Measurements from ENCODE around the gene ADAR.

Gene ADAR

GRCh38 chr1:154550657-154551056 is 57.3 kb downstream of the ADAR start:
- Histone ChIP-seq H3K4me3 (ENCODE audit: low read depth in 1 of 5, low read length in 5 of 5) (no peak overlapping the region), H3K4me1 (ENCODE audit: control insufficient read depth in 5 of 5, insufficient read depth in 5 of 5, low read length in 5 of 5) (peaks cover 0 to 3% (median 0%) of the 10 kb centered on the region in 5 donors), H3K9me3 (ENCODE audit: control insufficient read depth in 5 of 5, low read length in 5 of 5) (no peaks in the 10 kb centered on the region), H3K9ac (ENCODE audit: low read length in 5 of 5) (no peak overlapping the region), H3K27ac (ENCODE audit: low read depth, low read length) (no peak overlapping the region), H3K36me3 (ENCODE audit: control insufficient read depth in 5 of 5, insufficient read depth in 5 of 5, low read length in 5 of 5) (peaks cover 14 to 79% (median 74%) of the 10 kb centered on the region in 5 donors), H3K27me3 (ENCODE audit: control insufficient read depth in 5 of 5, insufficient read depth in 4 of 5, low read length in 5 of 5) (no peaks in the 10 kb centered on the region)

GRCh38 chr1:154550070-154550469 is 57.9 kb downstream of the ADAR start:
- H3K4me3 ChIP-seq (ENCODE audit: low read depth in 1 of 5, low read length in 5 of 5) = no peak overlapping the region
- no peaks in the 10 kb centered on the region for H3K9me3 ChIP-seq (ENCODE audit: control insufficient read depth in 5 of 5, low read length in 5 of 5)
- no peaks in the 10 kb centered on the region for H3K27me3 ChIP-seq (ENCODE audit: control insufficient read depth in 5 of 5, insufficient read depth in 4 of 5, low read length in 5 of 5)
- H3K4me1 ChIP-seq (ENCODE audit: control insufficient read depth in 5 of 5, insufficient read depth in 5 of 5, low read length in 5 of 5) = peaks cover 0 to 3% (median 0%) of the 10 kb centered on the region in 5 donors
- no peak overlapping the region for H3K9ac ChIP-seq (ENCODE audit: low read length in 5 of 5)
- H3K27ac ChIP-seq (ENCODE audit: low read depth, low read length) = no peak overlapping the region
- H3K36me3 ChIP-seq (ENCODE audit: control insufficient read depth in 5 of 5, insufficient read depth in 5 of 5, low read length in 5 of 5) = peaks cover 14 to 76% (median 70%) of the 10 kb centered on the region in 5 donors

- Histone ChIP-seq H3K4me3 (ENCODE audit: low read depth in 1 of 5, low read length in 5 of 5) (no peak overlapping the region), H3K9ac (ENCODE audit: low read length in 5 of 5) (no peak overlapping the region), H3K4me1 (ENCODE audit: control insufficient read depth in 5 of 5, insufficient read depth in 5 of 5, low read length in 5 of 5) (peaks cover 0 to 3% (median 0%) of the 10 kb centered on the region in 5 donors), H3K27me3 (ENCODE audit: control insufficient read depth in 5 of 5, insufficient read depth in 4 of 5, low read length in 5 of 5) (no peaks in the 10 kb centered on the region), H3K27ac (ENCODE audit: low read depth, low read length) (no peak overlapping the region), H3K9me3 (ENCODE audit: control insufficient read depth in 5 of 5, low read length in 5 of 5) (no peaks in the 10 kb centered on the region), H3K36me3 (ENCODE audit: control insufficient read depth in 5 of 5, insufficient read depth in 5 of 5, low read length in 5 of 5) (peaks cover 12 to 72% (median 62%) of the 10 kb centered on the region in 5 donors)
Measured at GRCh38 chr1:154549202-154549770, 58.7 kb downstream of the ADAR start.

GRCh38 chr1:154548028-154548427 is 60.0 kb downstream of the ADAR start:
- H3K9me3 ChIP-seq (ENCODE audit: control insufficient read depth in 5 of 5, low read length in 5 of 5) = no peaks in the 10 kb centered on the region
- no peak overlapping the region for H3K9ac ChIP-seq (ENCODE audit: low read length in 5 of 5)
- H3K27me3 ChIP-seq (ENCODE audit: control insufficient read depth in 5 of 5, insufficient read depth in 4 of 5, low read length in 5 of 5) = peaks cover 0 to 2% (median 0%) of the 10 kb centered on the region in 5 donors
- no peak overlapping the region for H3K4me3 ChIP-seq (ENCODE audit: low read depth in 1 of 5, low read length in 5 of 5)
- H3K4me1 ChIP-seq (ENCODE audit: control insufficient read depth in 5 of 5, insufficient read depth in 5 of 5, low read length in 5 of 5) = peaks cover 0 to 5% (median 2%) of the 10 kb centered on the region in 5 donors
- no peak overlapping the region for H3K27ac ChIP-seq (ENCODE audit: low read depth, low read length)
- H3K36me3 ChIP-seq (ENCODE audit: control insufficient read depth in 5 of 5, insufficient read depth in 5 of 5, low read length in 5 of 5) = peaks cover 7 to 60% (median 50%) of the 10 kb centered on the region in 5 donors

- Histone ChIP-seq H3K36me3 (ENCODE audit: control insufficient read depth in 5 of 5, insufficient read depth in 5 of 5, low read length in 5 of 5) (peaks cover 5 to 52% (median 45%) of the 10 kb centered on the region in 5 donors), H3K27ac (ENCODE audit: low read depth, low read length) (no peak overlapping the region), H3K9me3 (ENCODE audit: control insufficient read depth in 5 of 5, low read length in 5 of 5) (no peaks in the 10 kb centered on the region), H3K4me1 (ENCODE audit: control insufficient read depth in 5 of 5, insufficient read depth in 5 of 5, low read length in 5 of 5) (peaks cover 0 to 5% (median 2%) of the 10 kb centered on the region in 5 donors), H3K9ac (ENCODE audit: low read length in 5 of 5) (no peak overlapping the region), H3K4me3 (ENCODE audit: low read depth in 1 of 5, low read length in 5 of 5) (no peak overlapping the region), H3K27me3 (ENCODE audit: control insufficient read depth in 5 of 5, insufficient read depth in 4 of 5, low read length in 5 of 5) (peaks cover 0 to 2% (median 0%) of the 10 kb centered on the region in 5 donors)
Measured at GRCh38 chr1:154547105-154547732, 60.8 kb downstream of the ADAR start.

- no peak overlapping the region for H3K27ac ChIP-seq (ENCODE audit: low read depth, low read length)
Measured at GRCh38 chr1:154546264-154547063, 61.5 kb downstream of the ADAR start.

GRCh38 chr1:154541231-154541630 is 66.8 kb downstream of the ADAR start:
- Histone ChIP-seq H3K27ac (ENCODE audit: low read depth, low read length) (no peak overlapping the region), H3K4me1 (ENCODE audit: control insufficient read depth in 5 of 5, insufficient read depth in 5 of 5, low read length in 5 of 5) (peaks cover 0 to 5% (median 0%) of the 10 kb centered on the region in 5 donors), H3K9ac (ENCODE audit: low read length in 5 of 5) (no peak overlapping the region), H3K27me3 (ENCODE audit: control insufficient read depth in 5 of 5, insufficient read depth in 4 of 5, low read length in 5 of 5) (peaks cover 0 to 5% (median 0%) of the 10 kb centered on the region in 5 donors), H3K36me3 (ENCODE audit: control insufficient read depth in 5 of 5, insufficient read depth in 5 of 5, low read length in 5 of 5) (peaks cover 0 to 14% (median 5%) of the 10 kb centered on the region in 5 donors), H3K9me3 (ENCODE audit: control insufficient read depth in 5 of 5, low read length in 5 of 5) (no peaks in the 10 kb centered on the region), H3K4me3 (ENCODE audit: low read depth in 1 of 5, low read length in 5 of 5) (no peak overlapping the region)

More at GRCh38 chr1:154546264-154547063, 61.5 kb downstream of the ADAR start:
- no peak overlapping the region for H3K9ac ChIP-seq (ENCODE audit: low read length in 5 of 5)
- H3K36me3 ChIP-seq (ENCODE audit: control insufficient read depth in 5 of 5, insufficient read depth in 5 of 5, low read length in 5 of 5) = peaks cover 5 to 44% (median 39%) of the 10 kb centered on the region in 5 donors
- H3K27me3 ChIP-seq (ENCODE audit: control insufficient read depth in 5 of 5, insufficient read depth in 4 of 5, low read length in 5 of 5) = peaks cover 0 to 3% (median 0%) of the 10 kb centered on the region in 5 donors
- H3K4me1 ChIP-seq (ENCODE audit: control insufficient read depth in 5 of 5, insufficient read depth in 5 of 5, low read length in 5 of 5) = peaks cover 0 to 5% (median 2%) of the 10 kb centered on the region in 5 donors
- no peak overlapping the region for H3K4me3 ChIP-seq (ENCODE audit: low read depth in 1 of 5, low read length in 5 of 5)
- H3K9me3 ChIP-seq (ENCODE audit: control insufficient read depth in 5 of 5, low read length in 5 of 5) = no peaks in the 10 kb centered on the region

GRCh38 chr1:154539486-154540483 is 68.2 kb downstream of the ADAR start:
- Histone ChIP-seq H3K36me3 (ENCODE audit: control insufficient read depth in 5 of 5, insufficient read depth in 5 of 5, low read length in 5 of 5) (peaks cover 0 to 9% (median 4%) of the 10 kb centered on the region in 5 donors), H3K27me3 (ENCODE audit: control insufficient read depth in 5 of 5, insufficient read depth in 4 of 5, low read length in 5 of 5) (peaks cover 0 to 5% (median 0%) of the 10 kb centered on the region in 5 donors), H3K4me3 (ENCODE audit: low read depth in 1 of 5, low read length in 5 of 5) (no peak overlapping the region), H3K9me3 (ENCODE audit: control insufficient read depth in 5 of 5, low read length in 5 of 5) (peaks cover 0 to 2% (median 0%) of the 10 kb centered on the region in 5 donors), H3K27ac (ENCODE audit: low read depth, low read length) (no peak overlapping the region), H3K4me1 (ENCODE audit: control insufficient read depth in 5 of 5, insufficient read depth in 5 of 5, low read length in 5 of 5) (peaks cover 0 to 5% (median 0%) of the 10 kb centered on the region in 5 donors), H3K9ac (ENCODE audit: low read length in 5 of 5) (no peak overlapping the region)

GRCh38 chr1:154536570-154536969 is 71.4 kb downstream of the ADAR start:
- H3K4me3 ChIP-seq (ENCODE audit: low read depth in 1 of 5, low read length in 5 of 5) = no peak overlapping the region
- H3K27me3 ChIP-seq (ENCODE audit: control insufficient read depth in 5 of 5, insufficient read depth in 4 of 5, low read length in 5 of 5) = peaks cover 0 to 4% (median 0%) of the 10 kb centered on the region in 5 donors
- H3K36me3 ChIP-seq (ENCODE audit: control insufficient read depth in 5 of 5, insufficient read depth in 5 of 5, low read length in 5 of 5) = peaks cover 0 to 12% (median 0%) of the 10 kb centered on the region in 5 donors
- H3K4me1 ChIP-seq (ENCODE audit: control insufficient read depth in 5 of 5, insufficient read depth in 5 of 5, low read length in 5 of 5) = no peaks in the 10 kb centered on the region
- no peak overlapping the region for H3K27ac ChIP-seq (ENCODE audit: low read depth, low read length)
- H3K9me3 ChIP-seq (ENCODE audit: control insufficient read depth in 5 of 5, low read length in 5 of 5) = peaks cover 0 to 2% (median 0%) of the 10 kb centered on the region in 5 donors
- no peak overlapping the region for H3K9ac ChIP-seq (ENCODE audit: low read length in 5 of 5)
